HepG2 (cell line): ENCODE data around the gene ADCY9. TPM values are rescaled to one million over a fixed set of nuclear protein-coding genes. Genes with fewer than 3 reads are reported as not detected.

Experiments
- CCDC6 ChIP-seq: sonication (generic); formaldehyde crosslinking; IDR thresholded peaks from 2 replicates; pipeline ENCODE4 v1.8.1; 2022; ENCODE audit warnings: mild to moderate bottlenecking, missing genetic modification reagents, moderate library complexity
- CENPX ChIP-seq: sonication (generic); formaldehyde crosslinking; IDR thresholded peaks from 2 replicates; pipeline ENCODE4 v1.9.0; 2021; ENCODE audit warnings: mild to moderate bottlenecking, missing genetic modification reagents, moderate library complexity
- ETV6 ChIP-seq: sonication (generic); formaldehyde crosslinking; conservative IDR thresholded peaks from 2 replicates; pipeline ENCODE4 v1.4.0; 2020; ENCODE audit warnings: missing genetic modification reagents
- NAIF1 ChIP-seq: sonication (generic); formaldehyde crosslinking; IDR thresholded peaks from 2 replicates; pipeline ENCODE4 v1.5.0; 2020; ENCODE audit warnings: mild to moderate bottlenecking, missing genetic modification reagents, borderline replicate concordance
- PAF1 ChIP-seq: IDR thresholded peaks from 2 replicates; pipeline ENCODE4 v1.6.1; 2016; ENCODE audit warnings: missing genetic modification reagents, missing compliant biosample characterization
- RARA ChIP-seq: IDR thresholded peaks from 2 replicates; pipeline ENCODE4 v1.6.1; 2016; ENCODE audit warnings: missing genetic modification reagents, missing compliant biosample characterization
- REXO4 ChIP-seq: sonication (generic); formaldehyde crosslinking; IDR thresholded peaks from 2 replicates; pipeline ENCODE4 v1.8.0; 2022; ENCODE audit warnings: missing genetic modification reagents, mild to moderate bottlenecking, borderline replicate concordance
- SP4 ChIP-seq: sonication (generic); formaldehyde crosslinking; IDR thresholded peaks from 2 replicates; pipeline ENCODE4 v1.8.1; 2023; ENCODE audit warnings: mild to moderate bottlenecking, missing genetic modification reagents
- SRSF1 ChIP-seq: fragments of 200-400 bp; formaldehyde crosslinking; optimal IDR thresholded peaks from 2 replicates; pipeline ENCODE3; 2017; ENCODE audit warnings: mild to moderate bottlenecking, low read depth, low read length, moderate library complexity
- SRY ChIP-seq: sonication (generic); formaldehyde crosslinking; IDR thresholded peaks from 2 replicates; pipeline ENCODE4 v1.8.0; 2022; ENCODE audit warnings: mild to moderate bottlenecking, missing genetic modification reagents
- ZNF180 ChIP-seq: sonication (generic); formaldehyde crosslinking; IDR thresholded peaks from 2 replicates; pipeline ENCODE4 v1.4.0; 2020; ENCODE audit warnings: low read depth, missing genetic modification reagents, borderline replicate concordance
- ZNF282 ChIP-seq: fragments of 450-650 bp; IDR thresholded peaks from 2 replicates; pipeline ENCODE4 v1.6.1; 2018; ENCODE audit not compliant: partially characterized antibody
- ZNF589 ChIP-seq: sonication (generic); formaldehyde crosslinking; conservative IDR thresholded peaks from 2 replicates; pipeline ENCODE4 v1.8.0; 2022; ENCODE audit warnings: mild to moderate bottlenecking, moderate library complexity, missing genetic modification reagents
- ZNF652 ChIP-seq: IDR thresholded peaks from 2 replicates; pipeline ENCODE4 v1.6.1; 2016; ENCODE audit warnings: low read depth, borderline replicate concordance
- ZNF687 ChIP-seq: sonication (generic); formaldehyde crosslinking; IDR thresholded peaks from 2 replicates; pipeline ENCODE4 v1.5.1; 2020; ENCODE audit warnings: mild to moderate bottlenecking, missing genetic modification reagents, moderate library complexity
- ZNF737 ChIP-seq: sonication (generic); formaldehyde crosslinking; IDR thresholded peaks from 2 replicates; pipeline ENCODE4 v1.5.0; 2020; ENCODE audit warnings: missing genetic modification reagents, mild to moderate bottlenecking, borderline replicate concordance
- ZNF75D ChIP-seq: sonication (generic); formaldehyde crosslinking; IDR thresholded peaks from 2 replicates; pipeline ENCODE4 v1.8.1; 2023; ENCODE audit warnings: missing genetic modification reagents, mild to moderate bottlenecking, borderline replicate concordance
- ZNF800 ChIP-seq: sonication (generic); formaldehyde crosslinking; IDR thresholded peaks from 2 replicates; pipeline ENCODE4 v1.4.0; 2020; ENCODE audit warnings: missing genetic modification reagents
- polyA plus RNA-seq, 8 experiments: library from polyadenylated mRNA; depleted of rRNA in 3 of 8; stranded (reverse) in 7 of 8; unstranded in 1 of 8; fragments of >200 nt; fragmentation: Illumina TruSeq in 4 of 8; extraction: Trizol in 4 of 8; gene quantifications; 2 replicates each; pipeline versions ENCODE4 v1.2.1 to v1.2.3, GENCODE V29; 2011 to 2016; ENCODE audit warnings: low read depth in 4 of 8, missing spikeins in 1 of 8, mixed read lengths in 1 of 8; ENCODE audit not compliant: insufficient read depth in 1 of 8
- total RNA-seq, 5 experiments: library from RNA; depleted of rRNA; stranded (reverse); fragments of >200 nt; fragmentation: Illumina TruSeq; extraction: Trizol; gene quantifications; 2 replicates each; pipeline ENCODE4 v1.2.3, GENCODE V29; 2016; ENCODE audit warnings: low read depth in 1 of 5
- TF ChIP-seq, protein P1 (sequence below): sonication (generic); formaldehyde crosslinking; IDR thresholded peaks from 2 replicates; pipeline ENCODE4 v1.5.0; 2020; ENCODE audit warnings: missing genetic modification reagents
- TF ChIP-seq, protein P2 (sequence below): sonication (generic); formaldehyde crosslinking; IDR thresholded peaks from 2 replicates; pipeline ENCODE4 v1.4.0; 2020; ENCODE audit warnings: missing genetic modification reagents
- TF ChIP-seq, protein P3 (sequence below): sonication (generic); formaldehyde crosslinking; IDR thresholded peaks from 2 replicates; pipeline ENCODE4 v1.4.0; 2020; ENCODE audit warnings: missing genetic modification reagents, low read depth, mild to moderate bottlenecking, borderline replicate concordance
- TF ChIP-seq, protein P4 (sequence below): sonication (generic); formaldehyde crosslinking; IDR thresholded peaks from 2 replicates; pipeline ENCODE4 v1.4.0; 2020; ENCODE audit warnings: mild to moderate bottlenecking, low read depth, missing genetic modification reagents

Gene ADCY9
- total and polyA plus RNA-seq, 2 of the 13 experiments (the other 11 are each of a cell fraction or from before 2014, with no cell fraction given): 11.2 to 13.9 TPM

DNA sequence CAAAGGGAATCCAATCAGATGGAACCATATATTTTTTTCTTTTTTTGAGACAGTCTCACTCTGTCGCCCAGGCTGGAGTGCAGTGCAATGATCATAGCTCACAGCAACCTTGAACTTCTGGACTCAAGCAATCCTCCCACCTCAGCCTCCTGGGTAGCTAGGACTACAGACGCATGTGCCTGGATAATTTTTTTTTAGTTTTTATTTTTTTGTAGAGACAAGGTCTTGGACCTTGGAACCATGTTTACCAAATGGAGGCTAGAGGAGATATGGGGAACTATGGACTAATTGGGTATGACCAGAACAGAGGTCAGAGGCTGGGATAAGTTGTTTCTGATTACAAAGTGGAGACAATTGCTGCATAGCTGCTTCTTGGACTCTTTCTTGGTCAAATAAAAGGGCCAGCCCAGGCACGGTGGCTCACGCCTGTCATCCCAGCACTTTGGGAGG, 41.2 kb upstream of the ADCY9 start (continued):
- TF ChIP-seq PAF1: no peak
- no peak for TF ChIP-seq ZNF282
- TF ChIP-seq ZNF800 (CRISPR knock-in tag): no peak
- TF ChIP-seq SRY (CRISPR knock-in tag): no peak
- no peak for TF ChIP-seq ZNF75D
- no peak; the same call in 1 of the 2 replicates for TF ChIP-seq ZNF687
- TF ChIP-seq ZNF180 (CRISPR knock-in tag): no peak
- TF ChIP-seq, protein P1, sequence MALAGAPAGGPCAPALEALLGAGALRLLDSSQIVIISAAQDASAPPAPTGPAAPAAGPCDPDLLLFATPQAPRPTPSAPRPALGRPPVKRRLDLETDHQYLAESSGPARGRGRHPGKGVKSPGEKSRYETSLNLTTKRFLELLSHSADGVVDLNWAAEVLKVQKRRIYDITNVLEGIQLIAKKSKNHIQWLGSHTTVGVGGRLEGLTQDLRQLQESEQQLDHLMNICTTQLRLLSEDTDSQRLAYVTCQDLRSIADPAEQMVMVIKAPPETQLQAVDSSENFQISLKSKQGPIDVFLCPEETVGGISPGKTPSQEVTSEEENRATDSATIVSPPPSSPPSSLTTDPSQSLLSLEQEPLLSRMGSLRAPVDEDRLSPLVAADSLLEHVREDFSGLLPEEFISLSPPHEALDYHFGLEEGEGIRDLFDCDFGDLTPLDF: no peak
- TF ChIP-seq, protein P2, sequence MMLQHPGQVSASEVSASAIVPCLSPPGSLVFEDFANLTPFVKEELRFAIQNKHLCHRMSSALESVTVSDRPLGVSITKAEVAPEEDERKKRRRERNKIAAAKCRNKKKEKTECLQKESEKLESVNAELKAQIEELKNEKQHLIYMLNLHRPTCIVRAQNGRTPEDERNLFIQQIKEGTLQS (CRISPR knock-in tag): no peak
- no peak for TF ChIP-seq CCDC6 (CRISPR knock-in tag)
- no peak for TF ChIP-seq ZNF737
- no peak for TF ChIP-seq REXO4 (CRISPR knock-in tag)
- TF ChIP-seq CENPX (CRISPR knock-in tag): no peak
- TF ChIP-seq RARA (CRISPR knock-in tag): peak; percentile 77
- TF ChIP-seq, protein P3, sequence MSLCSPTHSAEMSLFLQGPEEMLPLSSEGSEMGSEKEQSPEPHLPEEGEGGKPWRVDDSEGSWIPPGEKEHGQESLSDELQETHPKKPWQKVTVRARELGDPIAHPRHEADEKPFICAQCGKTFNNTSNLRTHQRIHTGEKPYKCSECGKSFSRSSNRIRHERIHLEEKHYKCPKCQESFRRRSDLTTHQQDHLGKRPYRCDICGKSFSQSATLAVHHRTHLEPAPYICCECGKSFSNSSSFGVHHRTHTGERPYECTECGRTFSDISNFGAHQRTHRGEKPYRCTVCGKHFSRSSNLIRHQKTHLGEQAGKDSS (CRISPR knock-in tag): no peak
- TF ChIP-seq ZNF652 (CRISPR knock-in tag): no peak; the same call in 1 of the 2 replicates
- TF ChIP-seq, protein P4, sequence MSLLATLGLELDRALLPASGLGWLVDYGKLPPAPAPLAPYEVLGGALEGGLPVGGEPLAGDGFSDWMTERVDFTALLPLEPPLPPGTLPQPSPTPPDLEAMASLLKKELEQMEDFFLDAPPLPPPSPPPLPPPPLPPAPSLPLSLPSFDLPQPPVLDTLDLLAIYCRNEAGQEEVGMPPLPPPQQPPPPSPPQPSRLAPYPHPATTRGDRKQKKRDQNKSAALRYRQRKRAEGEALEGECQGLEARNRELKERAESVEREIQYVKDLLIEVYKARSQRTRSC: no peak
- TF ChIP-seq ETV6: no peak
- no peak for TF ChIP-seq ZNF589
- no peak for TF ChIP-seq NAIF1 (CRISPR knock-in tag)
- no peak for TF ChIP-seq SRSF1
- TF ChIP-seq SP4 (CRISPR knock-in tag): no peak
